Measurements from ENCODE around the gene CRB3. TPM values are rescaled to one million over a fixed set of nuclear protein-coding genes. Genes with fewer than 3 reads are reported as not detected.

Gene CRB3
- total RNA-seq, 4 donors from 2014 or later, result 57.9 to 391 (median 229) TPM

DNA sequence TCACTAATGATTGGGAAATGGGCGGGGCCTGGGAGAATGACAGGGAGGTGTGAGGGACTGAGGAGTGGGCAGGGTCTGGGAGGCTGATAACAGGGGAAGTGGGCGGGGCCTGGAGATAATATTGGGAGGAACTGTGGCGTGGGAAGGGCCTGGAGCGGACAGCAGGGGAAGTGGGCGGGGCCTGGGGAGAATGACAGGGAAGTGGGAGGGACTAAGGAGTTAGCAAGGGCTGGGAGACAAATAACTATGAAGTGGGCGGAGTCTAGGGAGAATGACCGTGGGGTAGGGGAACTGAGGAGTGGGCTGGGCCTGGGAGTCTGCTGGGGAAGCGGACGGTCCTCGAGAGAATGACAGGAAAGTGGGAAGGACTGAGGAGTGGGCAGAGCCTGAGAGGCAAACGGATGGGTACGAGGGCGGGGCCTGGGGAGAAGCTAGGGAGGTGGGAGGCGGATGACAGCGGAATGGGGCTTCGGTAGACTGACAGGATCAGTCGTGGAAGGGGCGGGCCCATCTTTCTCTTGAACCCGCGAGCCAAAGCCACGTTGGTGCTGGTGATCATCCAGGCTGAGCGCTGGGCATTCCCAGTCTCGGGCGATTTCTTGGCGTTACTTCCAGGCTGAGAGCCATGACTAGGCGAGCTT, 52.1 kb downstream of the CRB3 start:
- H3K9me3 ChIP-seq, result no peaks in the 10 kb centered on the region
- intact Hi-C loops (cut with DNase I; ENCODE audit: low total_unique reads), result loop anchor here (10.0 kb wide), 1 partner anchor 349 kb away; no protein-coding TSS in a partner anchor
- no peaks in the 10 kb centered on the region for H3K36me3 ChIP-seq
- in situ Hi-C loops (cut with MboI; ENCODE audit: low pct_ligation_motif_present in 1 of 4, low pct_unique_long_range_greater_than_20kb in 1 of 4, low sequenced_read_pairs in 3 of 4), result loop anchor here (10.0 to 25.0 kb wide), 5 partner anchors 109 to 349 kb away; no protein-coding TSS in a partner anchor
- peak; percentile 95 for DNase-seq
- peaks cover 0 to 10% (median 5%) of the 10 kb centered on the region in 4 donors for H3K4me1 ChIP-seq
- TF ChIP-seq POLR2AphosphoS5 (IDR thresholded peaks at IDR 0.05) (no peak), POLR2A (IDR thresholded peaks at IDR 0.05) (peak; percentile 17), EP300 (IDR thresholded peaks at IDR 0.05; ENCODE audit: low read depth) (no peak), CTCF (IDR thresholded peaks at IDR 0.05) (no peak)
- peak overlapping the region; percentile 41 to 62 (median 61) for H3K4me3 ChIP-seq
- peak overlapping the region; percentile 68 to 81 (median 72) for H3K27ac ChIP-seq
- WGBS, 2 donors (ENCODE audit: low coverage in 1 of 2), result 0 to 3% methylated on average over 2 to 22 of the region's 26 CpGs
- H3K27me3 ChIP-seq, result no peaks in the 10 kb centered on the region

Small RNA genes within 50 kb of the gene (small RNA-seq; reads per million reads assigned to genes)
- 0 reads per million in 4 donors for gene AC010503.2

Other genes with a start within 250 kb of the CRB3 start
- gene MLLT1, start 184.3 kb upstream of the CRB3 start, total RNA-seq, result 10 to 100 TPM; 12.3 to 34.6 (median 19.7) TPM
- gene ACER1, start 130.7 kb upstream of the CRB3 start, total RNA-seq, result 1 to 10 TPM in 1 of 4 donors, not detected in 3; 9.2 TPM
- gene CLPP, start 102.7 kb upstream of the CRB3 start, total RNA-seq, result 100 to 1,000 TPM in 2 of 4 donors, 10 to 100 TPM in 2; 37.2 to 138 (median 116) TPM
- gene ALKBH7, start 91.5 kb upstream of the CRB3 start, total RNA-seq, result 100 to 1,000 TPM; 135 to 188 (median 158) TPM
- gene PSPN, start 88.3 kb upstream of the CRB3 start, total RNA-seq, result 1 to 10 TPM; 1.4 to 3.7 (median 1.8) TPM
- gene GTF2F1, start 71.1 kb upstream of the CRB3 start, total RNA-seq, result 100 to 1,000 TPM in 1 of 4 donors, 10 to 100 TPM in 3; 42.2 to 166 (median 56.1) TPM
- 100 to 1,000 TPM; 100 to 206 (median 112) TPM for gene KHSRP, start 39.5 kb upstream of the CRB3 start, total RNA-seq
- gene SLC25A41, start 30.5 kb upstream of the CRB3 start, total RNA-seq, result under 1 TPM in 1 of 4 donors, not detected in 3; 0.32 TPM
- 100 to 1,000 TPM in 3 of 4 donors, 10 to 100 TPM in 1; 77.2 to 216 (median 171) TPM for gene SLC25A23, start 4.5 kb upstream of the CRB3 start, total RNA-seq
- 1 to 10 TPM in 3 of 4 donors, under 1 TPM in 1; 0.40 to 7.5 (median 5.0) TPM for gene DENND1C, start 17.5 kb downstream of the CRB3 start, total RNA-seq
- gene TUBB4A, start 38.0 kb downstream of the CRB3 start, total RNA-seq, result 1 to 10 TPM in 2 of 4 donors, under 1 TPM in 1, not detected in 1; 0.60 to 1.3 (median 1.1) TPM
- 1 to 10 TPM in 1 of 4 donors, under 1 TPM in 1, not detected in 2; 0.95 to 2.7 TPM for gene TNFSF9, start 66.8 kb downstream of the CRB3 start, total RNA-seq
- not detected for gene CD70, start 126.9 kb downstream of the CRB3 start, total RNA-seq
- gene TNFSF14, start 205.9 kb downstream of the CRB3 start, total RNA-seq, result under 1 TPM in 2 of 4 donors, not detected in 2; 0.27 to 0.48 TPM